H9 (cell line): ENCODE data around the gene SYNC. TPM values are rescaled to one million over a fixed set of nuclear protein-coding genes. Genes with fewer than 3 reads are reported as not detected.

Source experiments
- DNase-seq: peaks from one replicate; pipeline ENCODE4 v3.0.0-alpha.2; 2017
- H2AFZ ChIP-seq: one replicate; pipeline ENCODE4 v1.6.1; 2013; ENCODE audit warnings: mild to moderate bottlenecking, low read length, control low read depth, moderate library complexity
- H2AK5ac ChIP-seq: 2 replicates; pipeline ENCODE4 v1.6.1; 2013; ENCODE audit warnings: low read length, control low read depth, mixed read lengths; ENCODE audit not compliant: insufficient read length
- H2BK120ac ChIP-seq: one replicate; pipeline ENCODE4 v1.6.1; 2013; ENCODE audit warnings: low read depth, mild to moderate bottlenecking, low read length, control low read depth, inconsistent platforms; ENCODE audit not compliant: poor library complexity, severe bottlenecking
- H2BK12ac ChIP-seq: 2 replicates; pipeline ENCODE4 v1.6.1; 2013; ENCODE audit warnings: low read length, control low read depth, mixed read lengths, low read depth; ENCODE audit not compliant: insufficient read length
- H2BK15ac ChIP-seq: 2 replicates; pipeline ENCODE4 v1.6.1; 2013; ENCODE audit warnings: low read depth, low read length, control low read depth
- H2BK20ac ChIP-seq: one replicate; pipeline ENCODE4 v1.6.1; 2013; ENCODE audit warnings: low read depth, mild to moderate bottlenecking, low read length, control low read depth, inconsistent platforms; ENCODE audit not compliant: poor library complexity, severe bottlenecking
- H2BK5ac ChIP-seq: 2 replicates; pipeline ENCODE4 v1.6.1; 2013; ENCODE audit warnings: low read length, control low read depth, mixed read lengths; ENCODE audit not compliant: insufficient read length
- H3K14ac ChIP-seq: 2 replicates; pipeline ENCODE4 v1.6.1; 2013; ENCODE audit warnings: low read length, control low read depth; ENCODE audit not compliant: insufficient read depth
- H3K18ac ChIP-seq: 2 replicates; pipeline ENCODE4 v1.6.1; 2013; ENCODE audit warnings: low read depth, mild to moderate bottlenecking, mixed read lengths, low read length, control low read depth; ENCODE audit not compliant: insufficient read length
- H3K23ac ChIP-seq: 2 replicates; pipeline ENCODE4 v1.6.1; 2013; ENCODE audit warnings: low read length, control low read depth, mixed read lengths, low read depth; ENCODE audit not compliant: insufficient read length
- H3K23me2 ChIP-seq: 2 replicates; pipeline ENCODE4 v1.6.1; 2013; ENCODE audit warnings: low read depth, mild to moderate bottlenecking, mixed read lengths, low read length, control low read depth; ENCODE audit not compliant: insufficient read length, poor library complexity, severe bottlenecking
- H3K27ac ChIP-seq: 2 replicates; pipeline ENCODE4 v1.5.1; 2013; ENCODE audit warnings: low read length, control low read depth, mixed read lengths, low read depth; ENCODE audit not compliant: insufficient read length
- H3K27me3 ChIP-seq: 2 replicates; pipeline ENCODE4 v1.6.1; 2013; ENCODE audit warnings: low read length, control low read depth, inconsistent platforms; ENCODE audit not compliant: insufficient read depth
- H3K4ac ChIP-seq: 2 replicates; pipeline ENCODE4 v1.6.1; 2013; ENCODE audit warnings: low read depth, mild to moderate bottlenecking, control low read depth, inconsistent platforms, low read length, moderate library complexity
- H3K4me1 ChIP-seq: 2 replicates; pipeline ENCODE4 v1.6.1; 2013; ENCODE audit warnings: low read length, control low read depth, inconsistent platforms; ENCODE audit not compliant: insufficient read depth
- H3K4me2 ChIP-seq: 2 replicates; pipeline ENCODE4 v1.6.1; 2013; ENCODE audit warnings: low read length, control low read depth, mixed read lengths; ENCODE audit not compliant: insufficient read length, insufficient read depth
- H3K56ac ChIP-seq: 2 replicates; pipeline ENCODE4 v1.6.1; 2013; ENCODE audit warnings: low read depth, mild to moderate bottlenecking, mixed read lengths, low read length, control low read depth; ENCODE audit not compliant: insufficient read length
- H3K79me1 ChIP-seq: 2 replicates; pipeline ENCODE4 v1.6.1; 2013; ENCODE audit warnings: low read depth, mild to moderate bottlenecking, moderate library complexity, low read length, control low read depth, inconsistent platforms; ENCODE audit not compliant: insufficient read depth, poor library complexity, severe bottlenecking
- H3K79me2 ChIP-seq: 2 replicates; pipeline ENCODE4 v1.6.1; 2013; ENCODE audit warnings: low read length, control low read depth, inconsistent platforms; ENCODE audit not compliant: insufficient read depth
- H3K9ac ChIP-seq: 2 replicates; pipeline ENCODE4 v1.6.1; 2013; ENCODE audit warnings: low read length, control low read depth, mixed read lengths; ENCODE audit not compliant: insufficient read length; ENCODE audit errors: extremely low read depth
- H3K9me3 ChIP-seq: one replicate; pipeline ENCODE4 v1.6.1; 2013; ENCODE audit warnings: low read depth, low read length, inconsistent platforms; ENCODE audit not compliant: control insufficient read depth
- H3T11ph ChIP-seq: one replicate; pipeline ENCODE4 v1.6.1; 2013; ENCODE audit warnings: mild to moderate bottlenecking, low read length, control low read depth, inconsistent platforms
- H4K20me1 ChIP-seq: one replicate; pipeline ENCODE4 v1.6.1; 2013; ENCODE audit not compliant: control insufficient read depth, insufficient read length, insufficient read depth
- H4K5ac ChIP-seq: 2 replicates; pipeline ENCODE4 v1.6.1; 2013; ENCODE audit warnings: low read depth, mild to moderate bottlenecking, mixed read lengths, low read length, control low read depth; ENCODE audit not compliant: insufficient read length
- H4K8ac ChIP-seq: replicated peaks from 2 replicates; pipeline ENCODE4 v1.6.1; 2013; ENCODE audit warnings: low read length, control low read depth, mixed read lengths, low read depth; ENCODE audit not compliant: insufficient read length
- H4K91ac ChIP-seq: 2 replicates; pipeline ENCODE4 v1.6.1; 2013; ENCODE audit warnings: low read depth, mild to moderate bottlenecking, moderate library complexity, mixed read lengths, low read length, control low read depth; ENCODE audit not compliant: insufficient read length
- H3K27ac Mint-ChIP-seq, 3 experiments: 2 replicates in 2 of 3; 3 replicates in 1 of 3; pipeline ENCODE4 v1.8.0; 2020 to 2021; ENCODE audit warnings: mixed read lengths in 3 of 3, mild to moderate bottlenecking in 1 of 3, moderate library complexity in 1 of 3
- H3K27me3 Mint-ChIP-seq: 2 replicates; pipeline ENCODE4 v1.8.0; 2021; ENCODE audit warnings: low read depth, mild to moderate bottlenecking, moderate library complexity, mixed read lengths
- H3K36me3 Mint-ChIP-seq, 3 experiments: 2 replicates in 2 of 3; 3 replicates in 1 of 3; pipeline ENCODE4 v1.8.0; 2020 to 2021; ENCODE audit warnings: low read depth in 3 of 3, mixed read lengths in 3 of 3; ENCODE audit not compliant: insufficient read depth in 1 of 3
- H3K4me1 Mint-ChIP-seq, 2 experiments: 2 replicates each; pipeline ENCODE4 v1.8.0; 2020; ENCODE audit warnings: mixed read lengths in 2 of 2
- H3K4me3 Mint-ChIP-seq, 2 experiments: 2 replicates in 1 of 2; 3 replicates in 1 of 2; pipeline ENCODE4 v1.8.0; 2020 to 2021; ENCODE audit warnings: mild to moderate bottlenecking in 2 of 2, mixed read lengths in 2 of 2, moderate library complexity in 1 of 2
- H3K9me3 Mint-ChIP-seq, 2 experiments: 2 replicates in 1 of 2; 3 replicates in 1 of 2; pipeline ENCODE4 v1.8.0; 2020; ENCODE audit warnings: mild to moderate bottlenecking in 2 of 2, mixed read lengths in 2 of 2, moderate library complexity in 1 of 2
- CTCF ChIP-seq: fragments of 200-600 bp; sonication (generic); conservative IDR thresholded peaks from 3 replicates; pipeline ENCODE4 v1.8.0; 2021; ENCODE audit warnings: antibody characterized with exemption, mild to moderate bottlenecking
- WGBS: extraction: QIAGEN DNeasy Blood & Tissue Kit; methylation state at CpG from one replicate; pipeline ENCODE4 v1.1.7; 2013; ENCODE audit warnings: missing lambda C conversion rate, low lambda C conversion rate, mixed read lengths; ENCODE audit not compliant: insufficient read length; ENCODE audit errors: extremely low coverage; 5-methylcytosine and 5-hydroxymethylcytosine counted together
- total RNA-seq: library from RNA; stranded (reverse); gene quantifications from 2 replicates; pipeline ENCODE4 v1.2.1, GENCODE V29; 2021

SYNC gene
- total RNA-seq, 1 experiment from 2014 or later: 0.15 TPM

- Mint-ChIP-seq H3K27ac (no peak overlapping the region; a peak in 1 of 7 replicates), H3K4me3 (no peak overlapping the region), H3K4me1 (peaks cover 7 to 14% of the 10 kb centered on the region in 2 experiments), H3K9me3 (no peaks in the 10 kb centered on the region), H3K27me3 (peaks cover 23% of the 10 kb centered on the region), H3K36me3 (no peaks in the 10 kb centered on the region; a peak in 1 of 7 replicates)
- no peak overlapping the region for H4K91ac ChIP-seq
- no peaks in the 10 kb centered on the region for H3K9me3 ChIP-seq
- H4K20me1 ChIP-seq: no peaks in the 10 kb centered on the region
- no peak overlapping the region for H2BK120ac ChIP-seq
- H3K56ac ChIP-seq: no peak overlapping the region
- no peak overlapping the region for H2BK12ac ChIP-seq
- no peak overlapping the region for H2BK20ac ChIP-seq
- H4K5ac ChIP-seq: no peak overlapping the region
- H4K8ac ChIP-seq: no peak overlapping the region
- H3K27ac ChIP-seq: no peak overlapping the region
- H3K14ac ChIP-seq: no peak overlapping the region
- no peak overlapping the region for H2BK5ac ChIP-seq
- no peaks in the 10 kb centered on the region for H3K27me3 ChIP-seq
- no peak overlapping the region for H2AK5ac ChIP-seq
- no peaks in the 10 kb centered on the region for H3K79me1 ChIP-seq
- no CpG with 5 or more reads among the region's 5 CpGs for WGBS
- H3K79me2 ChIP-seq: no peaks in the 10 kb centered on the region
- no peak overlapping the region for H2BK15ac ChIP-seq
- no peak overlapping the region for H3K18ac ChIP-seq
- DNase-seq: no peak
- no peak overlapping the region for H3K4me2 ChIP-seq
- no peak overlapping the region for H3K9ac ChIP-seq
- H3K4ac ChIP-seq: no peak overlapping the region
- no peak for TF ChIP-seq CTCF
- H3K23me2 ChIP-seq: peaks cover 5% of the 10 kb centered on the region
- H3K23ac ChIP-seq: no peak overlapping the region
- no peak overlapping the region for H3T11ph ChIP-seq
- peaks cover 2% of the 10 kb centered on the region; the same call in 1 of the 2 replicates for H3K4me1 ChIP-seq
- no peak overlapping the region for H2AFZ ChIP-seq
Measured at GRCh38 chr1:32709476-32709875, 6.9 kb upstream of the SYNC start.
